H1 (cell line): ENCODE results near the gene NUP133. TPM values are rescaled to one million over a fixed set of nuclear protein-coding genes. Genes with fewer than 3 reads are reported as not detected.
A peak's percentile ranks its signal among the peaks of the same experiment; 100 is the strongest.

ENCODE experiments used
- CTCF ChIA-PET: fragments of 300-600 bp; sonication (Branson Sonifier 250); formaldehyde crosslinking; loops from one replicate; lab custom pipeline; 2021; ENCODE audit not compliant: partially characterized antibody; lab: Charles Lee
- POLR2A ChIA-PET: fragments of 300-600 bp; sonication (Branson Sonifier 250); formaldehyde crosslinking; loops from one replicate; lab custom pipeline; 2021; ENCODE audit warnings: inconsistent platforms; ENCODE audit not compliant: partially characterized antibody; lab: Charles Lee
- DNase-seq, 2 experiments: peaks; one replicate each; pipeline versions ENCODE4 v3.0.0 to v3.0.0-alpha.2; 2010 to 2022; ENCODE audit warnings: low spot score in 2 of 2, low read depth in 1 of 2, mixed read lengths in 1 of 2
- FAIRE-seq: peaks from 2 replicates; lab custom pipeline; 2011; peaks lifted over from hg19 to GRCh38; lab: Jason Lieb, UNC
- H2AFZ ChIP-seq: 2 replicates; pipeline ENCODE4 v1.8.1; 2012; ENCODE audit warnings: low read length, inconsistent platforms
- H2AK5ac ChIP-seq: 2 replicates; pipeline ENCODE4 v1.6.1; 2013; ENCODE audit warnings: low read depth, low read length
- H2BK120ac ChIP-seq: replicated peaks from 2 replicates; pipeline ENCODE3; 2013; ENCODE audit warnings: low read depth, low read length, inconsistent platforms
- H2BK12ac ChIP-seq: 2 replicates; pipeline ENCODE4 v1.6.1; 2013; ENCODE audit warnings: low read depth, low read length
- H2BK15ac ChIP-seq: 2 replicates; pipeline ENCODE4 v1.6.1; 2013; ENCODE audit warnings: low read length
- H2BK20ac ChIP-seq: 2 replicates; pipeline ENCODE4 v1.6.1; 2013; ENCODE audit warnings: low read length
- H2BK5ac ChIP-seq: 2 replicates; pipeline ENCODE4 v1.6.1; 2013; ENCODE audit warnings: low read depth, low read length
- H3K14ac ChIP-seq: 2 replicates; pipeline ENCODE4 v1.6.1; 2013; ENCODE audit warnings: inconsistent platforms; ENCODE audit not compliant: insufficient read length
- H3K18ac ChIP-seq: 2 replicates; pipeline ENCODE4 v1.6.1; 2013; ENCODE audit warnings: low read length; ENCODE audit errors: extremely low read depth
- H3K23ac ChIP-seq: 2 replicates; pipeline ENCODE4 v1.6.1; 2013; ENCODE audit warnings: inconsistent platforms; ENCODE audit not compliant: insufficient read length
- H3K23me2 ChIP-seq: 2 replicates; pipeline ENCODE4 v1.6.1; 2013; ENCODE audit warnings: low read depth, low read length
- H3K27ac ChIP-seq: 2 replicates; pipeline ENCODE4 v1.6.1; 2011; ENCODE audit warnings: low read depth, low read length, inconsistent platforms
- H3K27me3 ChIP-seq, 4 experiments: replicated peaks in 1 of 4; 1 replicate in 1 of 4; 2 replicates in 3 of 4; pipeline versions ENCODE4 v1.6.1 to v1.8.1; 2011 to 2013; ENCODE audit warnings: low read length in 3 of 4, mild to moderate bottlenecking in 3 of 4, inconsistent platforms in 2 of 4, mixed read lengths in 2 of 4, moderate library complexity in 1 of 4; ENCODE audit not compliant: control insufficient read depth in 3 of 4, insufficient read depth in 3 of 4; ENCODE audit errors: extremely low read depth in 1 of 4
- H3K36me3 ChIP-seq, 4 experiments: 2 replicates each; pipeline versions ENCODE4 v1.6.1 to v1.8.1; 2011 to 2013; ENCODE audit warnings: mild to moderate bottlenecking in 4 of 4, low read length in 3 of 4, moderate library complexity in 2 of 4, control low read depth in 1 of 4, inconsistent platforms in 1 of 4; ENCODE audit not compliant: insufficient read depth in 4 of 4, control insufficient read depth in 2 of 4
- H3K4ac ChIP-seq: replicated peaks from 2 replicates; pipeline ENCODE3; 2013; ENCODE audit warnings: low read length, low read depth, mixed read lengths, inconsistent platforms; ENCODE audit not compliant: insufficient read length
- H3K4me1 ChIP-seq, 4 experiments: replicated peaks in 1 of 4; 1 replicate in 1 of 4; 2 replicates in 3 of 4; pipeline versions ENCODE4 v1.6.1 to v1.8.1; 2011 to 2013; ENCODE audit warnings: low read length in 3 of 4, inconsistent platforms in 2 of 4, mixed read lengths in 1 of 4; ENCODE audit not compliant: insufficient read depth in 4 of 4, control insufficient read depth in 3 of 4
- H3K4me2 ChIP-seq, 2 experiments: 2 replicates each; pipeline versions ENCODE4 v1.6.1 to v1.8.1; 2011 to 2013; ENCODE audit warnings: low read depth in 2 of 2, low read length in 2 of 2, control low read depth in 1 of 2, inconsistent platforms in 1 of 2, mild to moderate bottlenecking in 1 of 2; ENCODE audit not compliant: insufficient read depth in 1 of 2
- H3K4me3 ChIP-seq, 4 experiments: fragments of 200-600, 300-600 bp in 1 of 4; sonication (generic), shearing (Covaris generic), sonication (Bioruptor Twin) in 1 of 4; 2 replicates each; pipeline versions ENCODE4 v1.5.1 to v1.8.1; 2011 to 2016; ENCODE audit warnings: low read length in 4 of 4, low read depth in 3 of 4, control low read depth in 2 of 4, inconsistent platforms in 2 of 4, mild to moderate bottlenecking in 2 of 4, mixed read lengths in 1 of 4, moderate library complexity in 1 of 4; ENCODE audit not compliant: insufficient read depth in 2 of 4; ENCODE audit errors: extremely low read depth in 1 of 4
- H3K56ac ChIP-seq: replicated peaks from 2 replicates; pipeline ENCODE3; 2013; ENCODE audit warnings: low read depth, mild to moderate bottlenecking, mixed read lengths, low read length, inconsistent platforms; ENCODE audit not compliant: insufficient read length
- H3K79me1 ChIP-seq: 2 replicates; pipeline ENCODE4 v1.6.1; 2013; ENCODE audit warnings: low read depth, low read length, control low read depth
- H3K79me2 ChIP-seq, 2 experiments: 2 replicates each; pipeline versions ENCODE4 v1.6.1 to v1.8.1; 2012 to 2013; ENCODE audit warnings: low read length in 2 of 2, mild to moderate bottlenecking in 2 of 2, inconsistent platforms in 1 of 2; ENCODE audit not compliant: insufficient read depth in 2 of 2, control insufficient read depth in 1 of 2
- H3K9ac ChIP-seq, 4 experiments: replicated peaks in 1 of 4; 1 replicate in 1 of 4; 2 replicates in 3 of 4; pipeline versions ENCODE4 v1.6.1 to v1.8.1; 2011 to 2013; ENCODE audit warnings: low read depth in 3 of 4, low read length in 3 of 4, control low read depth in 2 of 4, mild to moderate bottlenecking in 2 of 4, moderate library complexity in 2 of 4, inconsistent platforms in 1 of 4; ENCODE audit errors: extremely low read depth in 1 of 4
- H3K9me3 ChIP-seq, 2 experiments: 2 replicates each; pipeline versions ENCODE4 v1.6.1 to v1.8.1; 2012 to 2013; ENCODE audit warnings: mild to moderate bottlenecking in 2 of 2, moderate library complexity in 2 of 2, control low read depth in 1 of 2, inconsistent platforms in 1 of 2, low read depth in 1 of 2, low read length in 1 of 2, mixed read lengths in 1 of 2; ENCODE audit not compliant: insufficient read depth in 2 of 2
- H4K20me1 ChIP-seq, 2 experiments: replicated peaks in 1 of 2; 2 replicates each; pipeline versions ENCODE3 to v1.8.1; 2011 to 2013; ENCODE audit warnings: inconsistent platforms in 2 of 2, low read length in 2 of 2, mild to moderate bottlenecking in 1 of 2; ENCODE audit not compliant: insufficient read depth in 2 of 2, control insufficient read depth in 1 of 2
- H4K5ac ChIP-seq: 2 replicates; pipeline ENCODE4 v1.6.1; 2013; ENCODE audit warnings: low read length, low read depth, mixed read lengths, inconsistent platforms; ENCODE audit not compliant: insufficient read length
- H4K8ac ChIP-seq: 2 replicates; pipeline ENCODE4 v1.8.0; 2013; ENCODE audit warnings: mild to moderate bottlenecking, moderate library complexity, low read length, inconsistent platforms; ENCODE audit not compliant: insufficient read depth; ENCODE audit errors: extremely low read depth
- H4K91ac ChIP-seq: replicated peaks from 2 replicates; pipeline ENCODE3; 2013; ENCODE audit warnings: low read length, mixed read lengths, inconsistent platforms; ENCODE audit not compliant: insufficient read length
- ASH2L ChIP-seq: fragments of 200-600, 300-600 bp; sonication (generic); IDR thresholded peaks from one replicate; pipeline ENCODE4 v1.7.1; 2017; ENCODE audit warnings: low read length
- WGBS, 2 experiments: shearing (Covaris generic) in 1 of 2; methylation state at CpG; one replicate each; pipeline versions ENCODE4 v1.1.6 to v1.1.7; 2013 to 2015; ENCODE audit warnings: low lambda C conversion rate in 2 of 2, mixed read lengths in 2 of 2, inconsistent platforms in 1 of 2, low coverage in 1 of 2, missing lambda C conversion rate in 1 of 2; ENCODE audit not compliant: insufficient replicate concordance in 2 of 2, insufficient coverage in 1 of 2, insufficient read length in 1 of 2; ENCODE audit errors: extremely low coverage in 1 of 2, missing lambda C conversion rate in 1 of 2; 5-methylcytosine and 5-hydroxymethylcytosine counted together
- polyA plus RNA-seq, 7 experiments: library from polyadenylated mRNA; depleted of rRNA in 3 of 7; stranded (reverse) in 5 of 7; unstranded in 2 of 7; fragments of >200 nt in 5 of 7; fragments of 200-250 nt in 2 of 7; gene quantifications; 1 replicate in 5 of 7; 2 replicates in 1 of 7; 4 replicates in 1 of 7; pipeline versions ENCODE4 v1.2.1 to v1.2.3, GENCODE V29; 2011 to 2013; ENCODE audit warnings: missing spikeins in 2 of 7, mixed read lengths in 2 of 7
- total RNA-seq: library from RNA; stranded (reverse); fragmentation: NEBNext Ultra II Directional; extraction: Animal tissue kit (Norgen Biotek cat#: 25700); gene quantifications from 2 replicates; pipeline ENCODE4 v1.2.1, GENCODE V29; 2021
- TF ChIP-seq, protein P1 (sequence below), 3 experiments: IDR thresholded peaks; 1 replicate in 2 of 3; 2 replicates in 1 of 3; pipeline versions ENCODE4 v1.5.1 to v1.6.1; 2011; ENCODE audit warnings: low read length in 3 of 3, mild to moderate bottlenecking in 3 of 3, inconsistent platforms in 2 of 3, low read depth in 1 of 3, moderate library complexity in 1 of 3; ENCODE audit not compliant: insufficient read depth in 1 of 3; ENCODE audit errors: control extremely low read depth in 1 of 3

Gene NUP133
- total and polyA plus RNA-seq, 2 of the 8 experiments (the other 6 are each of a cell fraction or from before 2014, with no cell fraction given) = 20.6 to 72.1 TPM

DNA sequence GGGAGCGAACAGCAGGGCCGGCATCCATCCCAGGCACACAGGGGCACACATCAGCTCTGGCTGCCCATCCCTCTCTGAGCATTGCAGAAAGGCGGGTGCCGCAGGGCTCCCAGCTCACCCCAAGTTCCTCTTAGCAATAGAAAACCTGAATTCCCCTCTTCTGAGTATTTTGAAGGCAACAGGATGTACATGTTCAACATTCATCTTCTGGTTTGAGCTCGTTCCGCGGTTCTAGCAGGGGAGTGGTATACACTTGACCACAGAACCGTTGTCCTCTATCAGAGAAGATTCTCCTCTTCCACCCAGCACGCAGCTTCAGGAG, 97.8 kb downstream of the NUP133 start:
- H3K4me1 ChIP-seq = peaks cover 19 to 42% (median 29%) of the 10 kb centered on the region in 4 experiments
- H2BK5ac ChIP-seq = peak overlapping the region; percentile 10; the same call in 1 of the 2 replicates
- no peaks in the 10 kb centered on the region for H3K79me2 ChIP-seq
- FAIRE-seq = no peak
- POLR2A ChIA-PET = interaction anchor here (0.9 to 6.9 kb wide), 8 partner anchors 9 to 98 kb away, joined by 3 to 48 read pairs (median 3); partner anchors contain the start of genes ACTA1 and NUP133
- no peak overlapping the region for H4K5ac ChIP-seq
- TF ChIP-seq, protein P1, sequence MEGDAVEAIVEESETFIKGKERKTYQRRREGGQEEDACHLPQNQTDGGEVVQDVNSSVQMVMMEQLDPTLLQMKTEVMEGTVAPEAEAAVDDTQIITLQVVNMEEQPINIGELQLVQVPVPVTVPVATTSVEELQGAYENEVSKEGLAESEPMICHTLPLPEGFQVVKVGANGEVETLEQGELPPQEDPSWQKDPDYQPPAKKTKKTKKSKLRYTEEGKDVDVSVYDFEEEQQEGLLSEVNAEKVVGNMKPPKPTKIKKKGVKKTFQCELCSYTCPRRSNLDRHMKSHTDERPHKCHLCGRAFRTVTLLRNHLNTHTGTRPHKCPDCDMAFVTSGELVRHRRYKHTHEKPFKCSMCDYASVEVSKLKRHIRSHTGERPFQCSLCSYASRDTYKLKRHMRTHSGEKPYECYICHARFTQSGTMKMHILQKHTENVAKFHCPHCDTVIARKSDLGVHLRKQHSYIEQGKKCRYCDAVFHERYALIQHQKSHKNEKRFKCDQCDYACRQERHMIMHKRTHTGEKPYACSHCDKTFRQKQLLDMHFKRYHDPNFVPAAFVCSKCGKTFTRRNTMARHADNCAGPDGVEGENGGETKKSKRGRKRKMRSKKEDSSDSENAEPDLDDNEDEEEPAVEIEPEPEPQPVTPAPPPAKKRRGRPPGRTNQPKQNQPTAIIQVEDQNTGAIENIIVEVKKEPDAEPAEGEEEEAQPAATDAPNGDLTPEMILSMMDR (IDR thresholded peaks at IDR 0.05; ENCODE audit: control extremely low read depth in 1 of 3, insufficient read depth in 1 of 3, low read depth in 1 of 3, low read length in 3 of 3) = no peak
- no peak for TF ChIP-seq ASH2L
- no peak overlapping the region; the same call in 1 of the 2 replicates for H2BK20ac ChIP-seq
- H4K8ac ChIP-seq = no peak overlapping the region
- H3K14ac ChIP-seq = no peak overlapping the region
- H3K23ac ChIP-seq = no peak overlapping the region
- no peak overlapping the region for H3K27ac ChIP-seq
- peak overlapping the region; percentile 87; the same call in 1 of the 2 replicates for H3K18ac ChIP-seq
- H2AK5ac ChIP-seq = no peak overlapping the region; the same call in 1 of the 2 replicates
- no peaks in the 10 kb centered on the region for H3K79me1 ChIP-seq
- H3K9me3 ChIP-seq = no peaks in the 10 kb centered on the region
- no peaks in the 10 kb centered on the region for H3K36me3 ChIP-seq
- H2AFZ ChIP-seq = no peak overlapping the region
- H4K91ac ChIP-seq = no peak overlapping the region
- no peak for DNase-seq
- 69% methylated on average over 7 of the region's 9 CpGs; no CpG with 5 or more reads in 1 of the 2 experiments for WGBS, 2 experiments
- H3K56ac ChIP-seq = no peak overlapping the region
- CTCF ChIA-PET = interaction anchor here (1.0 to 5.1 kb wide), 12 partner anchors 8 to 151 kb away, joined by 3 to 47 read pairs (median 4); no protein-coding TSS in a partner anchor
- H3K9ac ChIP-seq = no peak overlapping the region
- H4K20me1 ChIP-seq = no peaks in the 10 kb centered on the region
- H2BK12ac ChIP-seq = peak overlapping the region; percentile 55; the same call in 1 of the 2 replicates
- H3K4me3 ChIP-seq = peak overlapping the region in 1 of 4 experiments; percentile 7; a peak in 1 of 8 replicates
- H2BK120ac ChIP-seq = no peak overlapping the region
- H3K4ac ChIP-seq = no peak overlapping the region
- peak overlapping the region; percentile 21 to 36; a peak in 2 of 4 replicates for H3K4me2 ChIP-seq
- H3K27me3 ChIP-seq = peaks cover 13 to 44% (median 39%) of the 10 kb centered on the region in 4 experiments
- H2BK15ac ChIP-seq = no peak overlapping the region; the same call in 1 of the 2 replicates
- peaks cover 11% of the 10 kb centered on the region; the same call in 1 of the 2 replicates for H3K23me2 ChIP-seq
